ENCODE results near the gene DHX29.

- no peak for TF ChIP-seq CTCF (IDR thresholded peaks at IDR 0.05)
- TF ChIP-seq EZH2 (IDR thresholded peaks at IDR 0.05; ENCODE audit: borderline replicate concordance, insufficient read depth, low read depth, low read length, poor library complexity, severe bottlenecking), result no peak
Observed at GRCh38 chr5:55227664-55228430, 79.6 kb downstream of the DHX29 start.
